ENCODE results near the gene CEP97.

DNA sequence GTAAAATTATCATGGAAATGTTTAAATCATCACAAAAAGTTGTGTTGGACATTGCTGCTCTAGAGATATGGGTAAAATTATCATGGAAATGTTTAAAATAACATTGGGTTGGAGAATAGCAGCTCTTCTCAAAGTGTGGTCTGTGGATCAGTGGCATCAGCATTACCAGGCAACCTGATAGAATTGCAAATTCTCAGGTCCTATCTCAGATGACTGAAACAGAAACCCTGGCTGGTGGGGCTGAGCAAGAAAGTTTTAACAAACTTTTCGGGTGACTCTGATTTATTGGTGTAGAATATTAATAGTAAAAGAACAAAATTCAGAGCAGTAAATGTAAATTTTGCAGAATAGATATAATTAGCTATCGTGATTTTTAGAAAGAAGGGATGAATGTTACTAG is 83.5 kb downstream of the CEP97 start:
- TF ChIP-seq, protein P1, sequence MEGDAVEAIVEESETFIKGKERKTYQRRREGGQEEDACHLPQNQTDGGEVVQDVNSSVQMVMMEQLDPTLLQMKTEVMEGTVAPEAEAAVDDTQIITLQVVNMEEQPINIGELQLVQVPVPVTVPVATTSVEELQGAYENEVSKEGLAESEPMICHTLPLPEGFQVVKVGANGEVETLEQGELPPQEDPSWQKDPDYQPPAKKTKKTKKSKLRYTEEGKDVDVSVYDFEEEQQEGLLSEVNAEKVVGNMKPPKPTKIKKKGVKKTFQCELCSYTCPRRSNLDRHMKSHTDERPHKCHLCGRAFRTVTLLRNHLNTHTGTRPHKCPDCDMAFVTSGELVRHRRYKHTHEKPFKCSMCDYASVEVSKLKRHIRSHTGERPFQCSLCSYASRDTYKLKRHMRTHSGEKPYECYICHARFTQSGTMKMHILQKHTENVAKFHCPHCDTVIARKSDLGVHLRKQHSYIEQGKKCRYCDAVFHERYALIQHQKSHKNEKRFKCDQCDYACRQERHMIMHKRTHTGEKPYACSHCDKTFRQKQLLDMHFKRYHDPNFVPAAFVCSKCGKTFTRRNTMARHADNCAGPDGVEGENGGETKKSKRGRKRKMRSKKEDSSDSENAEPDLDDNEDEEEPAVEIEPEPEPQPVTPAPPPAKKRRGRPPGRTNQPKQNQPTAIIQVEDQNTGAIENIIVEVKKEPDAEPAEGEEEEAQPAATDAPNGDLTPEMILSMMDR (IDR thresholded peaks at IDR 0.05): no peak
- no peak for TF ChIP-seq POLR2A (IDR thresholded peaks at IDR 0.05)

Measured in uterus (tissue), 2 donors.